ENCODE measurements around the gene ITSN1.

ITSN1 gene

DNA sequence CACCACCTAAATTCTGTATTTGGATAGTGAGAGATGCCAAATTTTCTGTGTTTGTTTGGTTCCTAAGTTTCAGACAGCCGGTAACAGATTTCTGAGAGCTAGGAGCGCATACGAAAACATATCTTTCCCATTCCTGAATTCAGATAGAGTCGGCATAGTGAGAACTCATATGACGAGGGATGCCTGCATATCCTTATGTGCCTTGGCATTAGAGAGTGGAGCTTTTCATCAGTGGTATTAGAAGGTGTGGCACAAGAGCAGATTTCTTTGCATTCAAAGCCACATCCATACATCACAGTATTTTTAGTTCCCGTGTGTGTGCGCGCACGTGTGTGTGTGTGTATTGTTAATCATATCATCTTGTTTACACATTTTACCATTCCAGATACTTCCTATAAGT lies 187.5 kb downstream of the ITSN1 start:
- DNase-seq (ENCODE audit: insufficient read length, low spot score) (no peak), FAIRE-seq (no peak)

DNA sequence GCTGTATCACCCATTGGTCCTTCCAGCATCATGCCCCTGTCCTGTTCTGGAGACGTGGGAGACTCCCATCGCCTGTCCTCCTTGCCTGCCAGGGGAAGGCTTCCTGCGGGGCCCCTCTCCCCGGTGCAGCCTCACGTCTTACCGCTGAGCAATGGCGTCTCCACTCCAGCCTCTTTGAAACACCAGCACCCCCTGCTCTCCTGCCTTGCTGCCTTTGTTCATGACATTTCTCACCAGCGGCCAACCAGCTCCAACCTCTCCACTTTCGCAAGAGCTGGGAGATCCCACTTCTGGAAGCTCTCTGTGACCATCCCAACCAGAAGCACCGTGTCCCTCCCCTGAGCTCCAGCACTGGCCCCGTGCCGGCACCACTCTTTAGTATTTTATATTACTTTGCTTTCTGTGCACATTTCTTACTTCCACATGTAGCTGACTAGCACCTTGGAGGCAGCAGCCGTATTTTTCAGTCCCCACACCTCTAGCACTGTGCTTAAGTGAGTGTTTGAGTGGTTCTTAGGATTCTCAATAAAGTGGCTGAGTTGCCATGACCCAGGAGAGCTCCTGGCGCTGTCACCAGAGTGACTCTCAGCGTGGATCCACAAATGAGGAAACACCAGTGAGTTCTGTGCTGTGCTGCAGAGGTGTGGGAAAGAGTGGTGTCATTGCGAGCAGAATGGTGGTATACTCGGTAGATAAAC lies 189.8 kb downstream of the ITSN1 start:
- DNase-seq (ENCODE audit: insufficient read length, low spot score) (no peak), FAIRE-seq (no peak)

DNA sequence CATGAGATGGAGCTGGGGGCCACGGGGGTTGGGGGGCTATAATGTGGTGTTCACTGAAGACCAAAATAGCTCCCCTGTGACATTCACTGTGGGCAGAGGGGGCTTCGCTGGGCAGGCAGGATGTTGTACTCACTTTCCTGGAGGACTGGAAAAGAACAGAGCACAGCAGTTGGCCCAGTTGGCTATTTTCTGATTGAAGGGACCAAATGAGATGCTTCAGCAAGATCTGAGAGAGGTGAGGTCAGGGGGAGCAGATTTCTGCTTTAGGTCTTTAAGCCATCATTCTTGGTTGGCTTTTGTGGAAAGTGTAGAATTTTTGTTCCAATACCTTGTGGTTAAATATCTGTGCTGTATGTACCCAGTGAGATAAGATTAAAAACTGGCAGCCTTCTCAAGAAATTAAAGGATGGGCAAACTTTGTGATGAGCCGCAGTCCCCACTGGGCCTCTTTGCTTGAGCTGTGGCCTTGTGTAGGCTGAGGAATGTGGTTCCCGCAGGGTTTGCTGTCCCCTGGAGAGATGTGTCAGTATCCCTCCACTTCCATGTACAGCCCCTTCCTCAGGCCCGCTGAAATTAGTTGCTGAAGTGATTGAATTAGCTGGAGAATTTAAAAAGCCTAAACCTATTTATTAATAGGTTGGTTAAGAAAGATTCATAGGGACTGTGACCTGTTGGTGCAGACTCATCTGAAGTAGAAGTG lies 192.7 kb downstream of the ITSN1 start:
- FAIRE-seq (no peak), DNase-seq (ENCODE audit: insufficient read length, low spot score) (no peak)

DNA sequence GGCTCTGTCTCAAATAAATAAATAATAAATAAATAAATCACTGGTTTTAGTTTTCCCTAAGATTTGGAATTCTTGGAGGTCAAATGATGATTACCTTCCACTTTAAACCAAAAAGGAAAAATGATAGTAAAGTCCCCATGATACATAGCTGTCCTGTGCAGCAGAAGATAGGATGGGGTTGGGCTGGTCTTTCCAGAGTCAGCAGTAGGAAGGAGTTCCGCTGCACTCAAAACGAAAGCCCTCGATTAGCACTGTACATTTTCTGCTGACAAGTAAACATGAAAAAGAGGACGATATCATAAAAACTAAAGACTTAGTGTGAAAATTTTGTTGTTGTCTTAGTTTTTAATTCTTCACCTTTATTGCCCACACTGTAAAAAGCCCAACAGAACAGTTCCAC lies 193.6 kb downstream of the ITSN1 start:
- DNase-seq (ENCODE audit: insufficient read length, low spot score), result no peak
- no peak for FAIRE-seq

DNA sequence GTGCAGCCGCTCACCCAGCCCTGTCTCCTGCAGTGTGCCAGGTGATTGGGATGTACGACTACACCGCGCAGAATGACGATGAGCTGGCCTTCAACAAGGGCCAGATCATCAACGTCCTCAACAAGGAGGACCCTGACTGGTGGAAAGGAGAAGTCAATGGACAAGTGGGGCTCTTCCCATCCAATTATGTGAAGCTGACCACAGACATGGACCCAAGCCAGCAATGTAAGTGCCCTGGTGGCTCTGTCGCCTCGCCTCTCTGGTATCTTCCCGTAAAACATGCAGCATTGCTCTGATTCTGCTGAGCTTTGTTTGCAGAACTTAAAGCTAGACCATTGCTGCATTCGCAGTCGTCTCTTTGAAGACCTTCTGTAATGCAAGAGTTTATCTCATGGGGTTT lies 194.1 kb downstream of the ITSN1 start:
- DNase-seq (ENCODE audit: insufficient read length, low spot score) (no peak), FAIRE-seq (no peak)

DNA sequence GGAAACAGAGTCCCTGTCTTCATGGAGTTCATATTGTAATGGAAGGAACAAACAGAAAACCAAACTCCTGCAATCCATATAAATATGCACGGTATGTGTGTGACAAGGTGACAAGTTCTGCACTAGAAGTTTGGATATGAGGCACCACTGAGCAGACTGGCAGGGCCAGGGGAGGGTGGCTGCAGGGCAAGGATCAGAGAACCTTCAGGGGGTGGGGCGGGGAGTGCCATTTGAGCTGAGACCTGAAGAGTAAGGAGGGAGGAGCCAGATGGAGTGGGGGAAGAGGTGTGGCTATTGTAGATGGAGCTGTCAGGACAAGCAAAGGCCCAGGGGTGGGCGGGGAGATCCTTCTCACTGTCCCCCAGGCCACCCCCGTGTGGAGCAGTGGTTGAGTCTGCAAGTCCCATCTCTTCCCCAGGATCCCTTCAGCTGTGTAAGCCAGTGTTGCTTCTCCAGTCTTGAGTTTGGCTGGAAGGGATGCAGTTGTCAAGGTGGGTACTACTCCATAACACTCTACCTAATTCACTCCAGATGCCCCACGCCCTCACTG lies 196.9 kb downstream of the ITSN1 start:
- no peak for DNase-seq (ENCODE audit: insufficient read length, low spot score)
- FAIRE-seq, result no peak

DNA sequence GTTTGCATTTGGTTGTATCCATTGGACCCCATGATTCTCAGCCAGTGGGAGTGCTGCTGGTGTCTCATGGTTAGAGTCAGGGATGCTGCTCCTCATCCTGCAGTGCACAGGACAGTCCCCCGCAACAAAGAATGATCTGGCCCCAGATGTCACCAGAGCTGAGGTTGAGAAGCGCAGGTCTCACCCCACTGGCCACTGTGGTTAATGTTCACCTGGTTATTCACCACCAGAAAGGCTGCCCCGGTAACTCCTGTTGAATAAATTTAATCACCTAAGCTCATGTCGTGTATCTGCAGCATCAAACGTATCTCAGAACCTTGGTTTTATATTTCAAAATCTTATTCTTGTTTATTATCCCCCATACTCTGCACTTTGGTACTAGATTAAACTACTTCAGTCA lies 197.5 kb downstream of the ITSN1 start:
- FAIRE-seq, result no peak
- no peak for DNase-seq (ENCODE audit: insufficient read length, low spot score)

DNA sequence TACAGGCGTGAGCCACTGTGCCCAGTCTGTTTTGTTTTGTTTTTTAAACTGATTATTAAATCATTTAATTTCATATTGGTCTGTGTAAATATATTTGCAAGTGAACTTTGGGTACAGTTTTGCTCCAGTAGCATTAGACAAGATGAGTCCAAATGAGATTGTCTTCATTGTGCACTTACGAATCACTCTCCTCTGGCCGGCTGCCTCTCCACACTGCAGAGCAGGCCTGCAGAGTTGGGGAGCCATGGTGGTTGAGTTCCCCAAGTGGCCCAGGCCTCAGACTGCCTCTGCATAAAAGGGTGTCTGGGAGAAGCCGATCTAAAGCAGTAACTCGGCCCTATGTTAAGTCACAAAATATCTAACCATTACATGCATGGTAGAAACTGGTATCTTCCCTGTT lies 198.5 kb downstream of the ITSN1 start:
- FAIRE-seq (no peak), DNase-seq (ENCODE audit: insufficient read length, low spot score) (no peak)

DNA sequence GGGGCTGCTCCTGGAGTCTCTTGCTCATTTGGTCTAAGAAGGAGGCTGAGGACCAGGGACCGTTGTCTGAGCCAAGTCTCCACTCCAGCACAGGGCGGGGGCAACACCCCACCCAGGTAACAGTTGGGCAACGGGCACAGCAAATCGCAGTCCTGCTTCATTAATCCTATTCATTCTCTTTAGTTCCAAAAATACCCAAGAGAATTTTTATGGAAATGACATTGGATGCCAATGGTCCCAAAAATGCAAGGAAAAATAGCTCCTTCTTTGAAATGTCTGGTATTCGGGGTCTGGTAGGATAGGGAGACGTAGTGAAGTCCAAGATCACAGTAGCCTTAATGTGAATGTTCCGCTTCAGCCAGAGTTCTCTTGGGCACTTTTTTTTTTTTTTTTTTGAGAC lies 199.3 kb downstream of the ITSN1 start:
- FAIRE-seq (no peak), DNase-seq (ENCODE audit: insufficient read length, low spot score) (no peak)

DNA sequence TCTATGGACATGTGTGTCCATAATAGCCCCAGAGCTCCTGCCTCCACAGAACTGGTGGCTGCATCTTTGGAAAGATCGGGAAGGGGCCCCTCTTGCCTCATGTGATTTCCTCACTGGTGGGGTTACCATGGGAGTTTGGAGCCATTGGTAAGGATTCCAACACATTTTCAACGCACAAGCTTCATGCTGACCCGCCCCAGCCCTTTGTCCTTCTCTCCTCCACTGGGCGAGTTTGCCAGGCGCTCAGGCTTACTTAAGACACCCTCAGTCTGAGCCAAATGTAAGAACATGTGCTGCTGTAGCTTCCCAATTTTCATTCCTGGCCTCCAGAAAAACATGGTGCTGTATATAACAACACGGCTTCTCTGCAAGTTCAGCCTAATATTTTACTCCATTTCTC lies 200.9 kb downstream of the ITSN1 start:
- FAIRE-seq (no peak), DNase-seq (ENCODE audit: insufficient read length, low spot score) (no peak)

DNA sequence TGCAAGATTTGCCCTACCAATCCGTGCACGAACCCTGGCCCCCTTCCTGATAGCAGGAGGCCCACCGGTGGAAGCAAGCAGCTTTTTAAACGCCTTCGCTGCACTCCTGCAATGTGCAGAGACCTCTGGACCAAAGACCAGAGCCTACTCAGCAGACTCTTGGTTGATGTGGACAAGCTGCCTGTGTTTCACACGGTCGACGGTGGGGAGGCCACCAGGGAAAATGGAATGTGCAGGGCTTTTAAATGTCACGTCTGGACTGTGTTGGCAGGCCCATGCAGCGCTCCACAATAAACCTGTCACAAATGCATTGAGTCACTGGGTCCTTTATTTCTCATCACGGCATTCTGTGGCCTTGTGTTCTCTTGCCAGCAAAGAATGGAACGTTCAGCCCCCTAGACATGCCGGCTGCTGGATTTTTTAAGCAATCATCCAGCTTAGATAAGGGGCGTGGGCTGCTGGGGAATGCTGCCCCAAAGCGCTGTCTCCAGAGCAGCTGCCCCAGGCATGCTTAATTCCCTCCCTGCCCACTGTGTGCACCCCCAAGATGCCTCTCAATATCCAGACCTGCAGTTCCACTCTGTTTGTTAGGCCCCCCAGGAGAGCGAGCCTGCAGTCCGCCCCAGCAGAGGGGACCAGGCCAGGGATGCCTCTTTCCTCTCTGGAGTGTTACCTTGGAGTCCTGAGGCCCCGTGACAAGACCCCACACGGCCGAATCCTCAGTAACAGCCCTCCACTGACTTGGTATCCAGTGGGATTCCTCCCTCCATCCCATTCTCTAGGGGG lies 202.0 kb downstream of the ITSN1 start:
- FAIRE-seq, result no peak
- DNase-seq (ENCODE audit: insufficient read length, low spot score), result no peak

DNA sequence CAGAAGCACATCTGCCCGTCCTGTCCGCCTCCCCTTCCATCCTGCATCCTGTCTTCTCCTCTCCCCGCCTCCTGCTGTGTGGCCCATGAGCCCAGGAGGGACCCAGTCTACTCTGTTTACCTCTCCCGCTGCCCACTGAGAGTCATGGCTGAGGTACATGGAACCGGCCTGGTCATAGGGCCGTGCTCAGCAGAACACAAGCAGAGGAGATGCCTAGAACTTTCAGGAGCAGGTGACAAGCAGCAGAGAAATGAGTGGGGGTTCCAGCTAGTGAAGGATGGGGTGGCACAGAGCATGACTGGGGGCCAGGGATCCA lies 202.5 kb downstream of the ITSN1 start:
- DNase-seq (ENCODE audit: insufficient read length, low spot score) (no peak), FAIRE-seq (no peak)

DNA sequence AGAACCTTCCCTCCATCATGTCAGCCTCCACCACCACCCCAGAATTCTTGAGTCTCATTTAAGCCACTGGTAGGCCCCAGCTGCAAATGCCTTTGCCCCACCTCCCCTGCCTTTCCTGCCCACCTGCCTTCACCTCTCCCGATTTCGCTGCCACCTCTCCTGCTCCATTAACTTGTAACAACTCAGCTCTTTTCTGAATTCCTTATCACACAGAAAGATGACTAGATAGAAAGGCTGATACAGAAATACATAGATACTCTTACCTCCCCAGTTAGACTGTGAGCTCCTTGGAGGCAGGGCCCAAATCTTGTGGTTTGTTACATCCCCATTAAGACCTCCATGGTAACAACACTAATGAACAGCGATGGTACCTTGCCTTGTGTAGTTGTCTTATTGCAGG lies 203.8 kb downstream of the ITSN1 start:
- FAIRE-seq (no peak), DNase-seq (ENCODE audit: insufficient read length, low spot score) (no peak)

DNA sequence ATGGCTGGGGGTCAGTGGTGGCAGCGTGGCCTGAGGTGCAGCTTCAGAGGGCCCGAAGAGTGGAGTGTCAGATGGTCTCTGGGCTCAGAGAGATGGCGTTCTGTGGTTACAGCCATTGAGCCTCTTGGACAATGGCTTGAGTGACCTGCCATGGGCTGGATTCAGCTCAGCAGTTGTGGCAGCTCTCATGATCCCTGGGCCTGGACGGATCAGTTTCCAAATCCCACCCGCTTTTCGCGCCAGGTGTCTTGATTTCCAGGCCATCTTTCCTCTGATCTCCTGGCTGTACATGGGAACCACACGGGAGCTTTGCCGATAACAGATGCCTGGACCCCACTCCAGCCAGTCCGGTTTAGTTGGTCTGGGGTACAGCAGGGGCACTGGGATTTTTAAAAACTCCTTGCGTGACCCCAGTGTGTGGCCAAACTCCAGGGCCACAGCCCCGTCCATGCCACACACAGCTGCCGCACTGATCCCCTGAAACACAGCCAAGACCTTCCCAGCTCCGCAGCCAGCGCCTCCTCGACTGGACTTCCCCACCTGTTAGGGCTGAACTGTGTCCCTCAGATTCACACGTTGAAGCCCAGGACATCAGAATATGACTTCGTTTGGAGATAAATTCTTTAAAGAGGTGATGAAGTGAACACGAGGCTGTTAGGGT lies 205.4 kb downstream of the ITSN1 start:
- FAIRE-seq (no peak), DNase-seq (ENCODE audit: insufficient read length, low spot score) (no peak)

DNA sequence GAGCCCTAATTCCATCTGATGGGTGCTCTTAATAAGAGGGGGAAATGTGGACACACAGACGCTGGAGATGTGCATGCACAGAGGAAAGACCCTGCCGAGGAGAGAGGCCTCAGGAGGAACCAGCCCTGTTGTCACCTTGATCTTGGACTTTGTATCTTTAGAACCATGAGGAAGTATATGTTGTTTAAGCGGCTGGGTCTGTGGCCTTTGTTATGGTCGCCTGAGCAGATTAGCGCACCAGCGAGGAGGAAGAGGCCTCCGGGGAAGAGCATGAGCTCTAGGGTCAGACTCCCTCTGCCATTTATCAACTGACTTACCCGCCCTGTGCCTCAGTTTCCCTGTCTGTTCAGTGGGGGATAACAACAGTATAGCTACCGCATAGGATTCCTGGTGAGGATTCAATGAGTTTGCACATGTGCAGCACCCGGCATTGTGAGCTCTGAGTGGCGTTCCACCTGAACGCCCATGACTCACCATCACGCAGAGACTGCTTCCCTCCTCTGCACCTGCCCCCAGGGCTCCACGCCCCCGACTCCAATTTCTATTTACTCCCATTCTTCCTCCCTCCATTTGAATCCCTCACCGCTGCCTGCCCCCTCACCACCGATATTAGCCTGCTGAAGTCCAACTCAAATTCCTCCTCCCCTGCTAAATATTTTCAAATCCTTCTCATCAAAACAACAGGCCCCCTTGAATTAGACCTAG lies 206.1 kb downstream of the ITSN1 start:
- DNase-seq (ENCODE audit: insufficient read length, low spot score) (no peak), FAIRE-seq (no peak)

DNA sequence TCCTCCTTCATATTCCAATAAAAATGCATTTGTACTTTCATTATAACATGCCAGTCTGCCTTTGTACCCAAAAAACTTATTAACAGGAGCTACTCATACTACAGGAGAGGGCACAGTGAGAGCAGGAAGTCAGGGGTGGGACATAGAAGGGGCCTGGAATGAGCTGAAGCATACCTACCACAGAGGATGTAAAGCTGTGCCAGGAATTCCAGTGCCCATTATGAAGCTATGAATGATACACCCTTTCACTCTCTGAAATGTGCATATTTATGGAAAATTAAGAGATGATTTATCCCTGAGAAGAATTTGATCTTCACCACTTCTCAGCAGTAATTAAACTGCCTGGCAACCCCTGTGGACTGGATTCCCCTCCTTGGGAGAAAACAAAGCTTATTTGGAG lies 207.5 kb downstream of the ITSN1 start:
- no peak for DNase-seq (ENCODE audit: insufficient read length, low spot score)
- FAIRE-seq, result no peak

DNA sequence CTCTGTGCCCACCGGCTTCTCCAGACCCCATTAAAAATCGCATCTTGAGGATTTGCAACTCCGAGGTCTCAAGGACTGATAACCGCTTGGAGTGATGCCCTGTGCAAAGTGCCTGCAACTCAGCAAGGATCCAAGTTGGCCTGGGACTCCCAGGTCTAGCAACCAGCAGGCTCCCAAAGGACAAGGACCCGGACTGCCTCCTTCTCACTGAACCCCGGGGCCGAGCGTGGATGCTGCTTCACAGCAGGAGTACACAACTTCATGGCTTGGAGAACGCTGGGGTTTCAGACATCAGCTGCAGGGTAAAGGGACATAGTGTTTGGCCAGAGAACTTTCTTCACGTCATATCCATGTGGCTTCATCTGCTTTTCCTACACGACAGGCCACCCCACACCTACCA lies 208.1 kb downstream of the ITSN1 start:
- FAIRE-seq, result no peak
- DNase-seq (ENCODE audit: insufficient read length, low spot score), result no peak

DNA sequence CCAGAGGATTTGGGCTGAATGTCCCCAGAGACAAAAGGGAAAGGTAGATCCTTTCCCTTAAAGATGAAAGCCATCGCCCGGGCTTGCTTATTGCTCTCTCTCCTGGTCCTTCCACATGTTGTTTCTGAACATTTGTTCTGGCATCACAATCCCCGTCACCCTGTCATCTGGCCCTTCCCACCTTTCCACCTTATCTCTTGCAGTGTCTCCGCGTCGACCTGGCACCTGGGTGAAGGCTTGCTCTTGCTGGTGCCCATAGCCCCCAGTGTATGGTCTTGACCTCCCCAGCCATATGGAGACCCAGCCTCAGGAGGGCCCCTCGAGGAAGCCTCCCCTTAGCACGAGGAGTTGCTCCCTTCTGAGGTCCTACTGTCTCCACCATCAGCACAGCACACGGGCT lies 208.7 kb downstream of the ITSN1 start:
- DNase-seq (ENCODE audit: insufficient read length, low spot score) (no peak), FAIRE-seq (no peak)

DNA sequence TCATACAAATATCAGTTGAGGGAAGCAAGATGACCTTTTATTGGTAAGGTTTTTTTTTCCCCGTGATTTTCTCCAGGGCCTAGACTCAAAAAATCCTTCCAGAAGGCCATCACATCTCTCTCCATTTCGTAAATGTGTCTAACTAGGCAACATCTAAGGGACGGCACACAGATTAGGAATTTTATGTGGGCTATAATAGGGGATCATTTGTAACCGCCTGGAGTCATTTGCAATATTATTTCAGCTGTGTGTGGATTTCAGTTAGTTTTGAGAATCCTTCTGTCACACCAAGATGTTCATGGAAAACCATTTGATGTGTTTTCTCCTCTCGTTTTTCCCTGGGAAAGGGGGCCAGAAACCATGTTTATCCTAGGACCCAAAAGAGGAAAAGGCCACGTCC lies 210.2 kb downstream of the ITSN1 start:
- DNase-seq (ENCODE audit: insufficient read length, low spot score) (no peak), FAIRE-seq (no peak)

DNA sequence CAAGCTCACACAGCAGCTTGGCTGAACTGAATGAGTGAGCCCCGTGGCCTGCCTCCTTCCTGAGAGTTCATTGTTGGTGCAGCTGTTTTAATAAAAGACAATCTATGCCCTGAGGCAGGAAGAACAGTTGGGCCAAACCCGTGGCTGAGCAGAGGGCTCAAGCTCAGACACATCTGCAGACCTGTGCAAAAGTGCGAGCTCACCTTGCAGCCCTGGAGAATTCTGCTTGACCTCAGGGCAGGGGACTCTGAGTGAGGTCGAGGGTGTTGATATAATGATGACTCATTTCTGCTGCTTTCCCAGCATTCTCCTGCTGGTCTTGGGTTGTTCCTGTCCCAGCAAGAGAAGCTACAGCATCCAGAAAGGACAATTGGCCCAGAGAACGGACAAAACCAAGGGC lies 212.3 kb downstream of the ITSN1 start:
- FAIRE-seq (peak; percentile 58), DNase-seq (ENCODE audit: insufficient read length, low spot score) (no peak)

DNA sequence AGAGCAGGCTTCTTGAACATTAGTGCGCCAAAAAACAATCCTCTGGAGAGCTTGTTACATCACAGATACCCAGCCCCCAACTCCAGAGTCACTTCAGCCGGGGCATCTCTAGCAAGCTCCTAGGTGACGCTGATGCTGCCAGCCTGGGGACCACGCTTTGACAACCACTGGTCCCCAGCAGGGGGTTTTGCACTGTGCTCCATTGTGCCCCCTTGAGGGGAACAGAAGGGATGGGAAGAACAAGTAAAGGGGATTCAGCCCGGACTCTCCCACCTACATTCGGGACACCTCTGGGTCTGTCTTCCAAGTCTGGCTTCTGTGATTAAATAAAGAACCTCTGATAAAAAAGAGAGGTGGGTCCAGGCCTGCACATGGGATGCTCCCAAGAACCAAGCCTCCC lies 212.9 kb downstream of the ITSN1 start:
- FAIRE-seq, result no peak

More for the DNA sequence above, 212.9 kb downstream of the ITSN1 start:
- no peak for DNase-seq (ENCODE audit: insufficient read length, low spot score)

Data from HTR-8/SVneo (cell line).